ENCODE data around the gene TRIM32.

Gene TRIM32

DNA sequence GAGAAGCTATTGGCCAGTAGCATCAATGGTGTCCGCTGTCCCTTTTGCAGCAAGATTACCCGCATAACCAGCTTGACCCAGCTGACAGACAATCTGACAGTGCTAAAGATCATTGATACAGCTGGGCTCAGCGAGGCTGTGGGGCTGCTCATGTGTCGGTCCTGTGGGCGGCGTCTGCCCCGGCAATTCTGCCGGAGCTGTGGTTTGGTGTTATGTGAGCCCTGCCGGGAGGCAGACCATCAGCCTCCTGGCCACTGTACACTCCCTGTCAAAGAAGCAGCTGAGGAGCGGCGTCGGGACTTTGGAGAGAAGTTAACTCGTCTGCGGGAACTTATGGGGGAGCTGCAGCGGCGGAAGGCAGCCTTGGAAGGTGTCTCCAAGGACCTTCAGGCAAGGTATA, 10.8 kb downstream of the TRIM32 start:
- Histone ChIP-seq H3K27me3 (ENCODE audit: control insufficient read depth, insufficient read depth, low read length) (no peaks in the 10 kb centered on the region), H3K9ac (ENCODE audit: low read length) (no peak overlapping the region), H3K4me3 (ENCODE audit: low read length) (no peak overlapping the region), H3K27ac (ENCODE audit: low read length) (no peak overlapping the region), H3K4me1 (ENCODE audit: control insufficient read depth, low read depth, low read length) (no peaks in the 10 kb centered on the region), H3K9me3 (ENCODE audit: control insufficient read depth, low read depth, low read length) (no peaks in the 10 kb centered on the region), H3K36me3 (ENCODE audit: control insufficient read depth, low read depth, low read length) (peaks cover 28% of the 10 kb centered on the region)

DNA sequence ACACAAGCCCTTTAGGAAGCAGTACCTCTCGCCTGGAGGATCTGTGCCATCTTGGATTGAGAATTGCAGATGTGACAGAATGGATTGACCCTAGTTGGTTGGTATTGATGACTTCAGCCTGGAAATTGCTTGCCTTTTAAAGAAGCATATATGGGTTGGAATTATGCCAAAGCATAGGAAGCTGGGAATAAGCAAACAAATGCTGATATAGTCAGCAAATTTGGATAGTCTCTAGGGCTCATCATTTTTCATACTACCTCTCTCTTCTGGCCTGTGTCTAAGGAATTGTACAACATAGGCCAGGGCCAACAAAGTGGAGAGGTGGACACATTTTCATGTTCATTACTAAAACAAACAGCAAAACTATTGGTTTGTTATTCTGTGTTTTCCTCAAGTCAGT, 13.2 kb downstream of the TRIM32 start:
- Histone ChIP-seq H3K27me3 (ENCODE audit: control insufficient read depth, insufficient read depth, low read length) (no peaks in the 10 kb centered on the region), H3K9me3 (ENCODE audit: control insufficient read depth, low read depth, low read length) (no peaks in the 10 kb centered on the region), H3K36me3 (ENCODE audit: control insufficient read depth, low read depth, low read length) (peaks cover 28% of the 10 kb centered on the region), H3K4me1 (ENCODE audit: control insufficient read depth, low read depth, low read length) (peaks cover 7% of the 10 kb centered on the region), H3K4me3 (ENCODE audit: low read length) (no peak overlapping the region), H3K9ac (ENCODE audit: low read length) (no peak overlapping the region), H3K27ac (ENCODE audit: low read length) (no peak overlapping the region)

DNA sequence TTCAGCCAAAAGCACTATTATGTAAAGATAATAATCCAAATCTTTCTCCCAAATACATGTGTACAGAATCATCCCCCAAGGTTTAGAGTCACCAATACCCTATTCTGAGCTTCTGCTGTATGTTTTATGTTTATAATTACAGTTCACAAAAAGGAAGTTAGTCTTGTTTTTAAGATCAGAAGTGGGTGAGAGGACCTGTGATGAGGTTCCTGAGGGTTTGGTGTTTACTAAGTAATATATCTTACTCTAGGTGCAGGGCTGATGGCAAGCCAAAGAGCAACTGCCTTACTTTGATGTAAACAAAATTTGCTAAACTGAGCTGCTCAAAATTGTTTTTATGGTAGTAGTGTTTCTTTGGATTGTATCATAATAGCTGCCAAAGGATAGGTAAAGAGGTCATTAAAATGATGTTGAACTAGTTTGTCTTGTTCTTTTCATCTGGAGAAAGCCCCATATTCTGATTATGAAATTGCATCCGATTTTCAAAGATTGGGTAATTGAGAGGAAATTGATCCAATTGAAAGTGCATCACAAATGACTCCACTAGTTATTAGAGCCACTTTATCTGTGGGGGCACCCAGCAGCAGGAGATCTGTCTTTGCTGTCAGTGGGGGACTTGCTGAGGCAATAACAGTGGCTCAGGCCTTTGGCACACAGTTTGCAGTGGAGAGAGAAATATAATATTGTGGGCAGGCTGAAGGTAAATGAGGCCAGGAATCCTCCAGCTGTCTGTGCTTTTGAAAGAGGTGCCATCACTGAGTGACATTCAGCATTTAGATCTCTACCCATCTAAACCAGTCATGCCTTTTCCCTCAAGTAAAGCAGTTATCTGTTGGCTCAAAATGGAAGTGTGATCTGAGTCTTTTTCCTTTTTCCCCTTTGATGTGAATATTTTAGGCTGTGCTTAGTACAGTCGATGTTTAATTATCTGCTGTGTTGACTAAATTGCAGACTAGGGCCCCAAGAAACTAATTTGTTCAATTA, 14.1 kb downstream of the TRIM32 start:
- H3K9me3 ChIP-seq (ENCODE audit: control insufficient read depth, low read depth, low read length) = no peaks in the 10 kb centered on the region
- H3K27ac ChIP-seq (ENCODE audit: low read length) = no peak overlapping the region
- H3K4me1 ChIP-seq (ENCODE audit: control insufficient read depth, low read depth, low read length) = peaks cover 7% of the 10 kb centered on the region
- no peak overlapping the region for H3K4me3 ChIP-seq (ENCODE audit: low read length)
- peaks cover 28% of the 10 kb centered on the region for H3K36me3 ChIP-seq (ENCODE audit: control insufficient read depth, low read depth, low read length)
- no peaks in the 10 kb centered on the region for H3K27me3 ChIP-seq (ENCODE audit: control insufficient read depth, insufficient read depth, low read length)
- H3K9ac ChIP-seq (ENCODE audit: low read length) = no peak overlapping the region

DNA sequence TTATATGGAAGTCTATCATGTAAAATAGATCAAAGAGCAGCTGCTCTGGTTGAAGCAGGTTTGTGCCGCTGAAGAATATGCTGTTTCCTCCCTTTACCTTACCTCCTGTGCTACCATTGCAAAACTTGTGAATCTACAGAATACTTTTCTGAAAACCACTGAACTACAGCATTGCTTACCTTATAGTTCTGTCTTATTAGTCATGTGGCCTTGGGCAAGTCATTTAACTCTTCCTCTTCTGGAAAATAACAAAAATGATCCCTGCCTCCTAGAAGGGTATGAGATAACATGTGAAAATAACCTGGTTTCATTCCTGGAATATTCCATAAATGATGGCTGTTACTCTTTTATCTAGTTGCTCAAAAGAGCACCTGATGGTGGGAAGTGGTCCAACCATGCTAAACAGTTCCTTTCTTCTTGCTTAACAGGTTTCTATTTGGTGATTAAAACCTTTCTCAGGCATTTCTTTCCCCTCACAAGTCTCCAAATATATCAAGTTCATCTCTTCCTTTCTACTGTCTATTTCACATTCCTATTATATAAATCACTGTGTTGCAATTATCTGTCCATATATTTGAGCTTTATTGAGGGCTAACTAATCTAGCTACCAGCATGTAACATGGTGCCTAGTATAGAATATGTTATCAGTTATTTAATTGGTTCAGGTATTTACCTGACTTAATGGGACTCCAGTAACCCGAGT, 15.0 kb downstream of the TRIM32 start:
- Histone ChIP-seq H3K36me3 (ENCODE audit: control insufficient read depth, low read depth, low read length) (peaks cover 28% of the 10 kb centered on the region), H3K27ac (ENCODE audit: low read length) (no peak overlapping the region), H3K9me3 (ENCODE audit: control insufficient read depth, low read depth, low read length) (no peaks in the 10 kb centered on the region), H3K4me3 (ENCODE audit: low read length) (no peak overlapping the region), H3K4me1 (ENCODE audit: control insufficient read depth, low read depth, low read length) (peaks cover 7% of the 10 kb centered on the region), H3K9ac (ENCODE audit: low read length) (no peak overlapping the region), H3K27me3 (ENCODE audit: control insufficient read depth, insufficient read depth, low read length) (no peaks in the 10 kb centered on the region)

DNA sequence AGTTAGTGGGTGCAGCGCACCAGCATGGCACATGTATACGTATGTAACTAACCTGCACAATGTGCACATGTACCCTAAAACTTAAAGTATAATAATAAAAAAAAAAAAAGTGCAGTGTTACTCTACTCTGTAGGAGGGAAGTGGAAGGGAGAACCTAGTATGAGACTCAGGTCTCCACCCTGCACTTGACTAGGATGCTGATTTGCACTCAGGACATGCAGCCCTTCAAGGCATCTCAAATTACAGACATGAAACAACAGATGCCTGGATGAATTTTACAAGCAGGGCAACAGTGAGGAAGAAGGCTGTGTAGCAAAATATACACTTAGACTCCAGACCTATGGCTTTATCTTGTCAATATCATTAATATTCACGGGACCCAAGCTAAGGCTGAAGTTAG, 16.5 kb downstream of the TRIM32 start:
- peaks cover 7% of the 10 kb centered on the region for H3K4me1 ChIP-seq (ENCODE audit: control insufficient read depth, low read depth, low read length)
- peaks cover 18% of the 10 kb centered on the region for H3K36me3 ChIP-seq (ENCODE audit: control insufficient read depth, low read depth, low read length)
- H3K9ac ChIP-seq (ENCODE audit: low read length) = no peak overlapping the region
- H3K27ac ChIP-seq (ENCODE audit: low read length) = no peak overlapping the region
- H3K27me3 ChIP-seq (ENCODE audit: control insufficient read depth, insufficient read depth, low read length) = no peaks in the 10 kb centered on the region
- H3K9me3 ChIP-seq (ENCODE audit: control insufficient read depth, low read depth, low read length) = no peaks in the 10 kb centered on the region
- H3K4me3 ChIP-seq (ENCODE audit: low read length) = no peak overlapping the region

DNA sequence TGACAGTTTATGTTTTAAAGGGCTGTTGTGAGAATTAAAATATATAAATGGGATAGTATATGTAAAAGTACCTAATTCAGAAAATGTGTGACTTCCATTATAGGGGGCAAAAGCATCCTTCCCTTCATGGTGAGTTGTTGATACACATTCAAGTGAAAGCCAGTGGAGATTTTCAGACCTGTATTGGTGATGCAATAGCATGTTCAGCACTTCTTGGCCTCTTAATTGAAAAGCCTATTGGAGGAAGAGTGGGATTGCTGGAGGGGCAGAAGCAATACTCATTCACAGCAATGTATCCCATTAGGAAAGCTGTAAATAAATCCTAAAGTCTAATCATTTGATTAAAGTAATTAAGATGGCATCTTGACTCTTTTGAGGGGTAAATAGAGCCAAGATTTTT, 17.4 kb downstream of the TRIM32 start:
- no peak overlapping the region for H3K27ac ChIP-seq (ENCODE audit: low read length)
- H3K27me3 ChIP-seq (ENCODE audit: control insufficient read depth, insufficient read depth, low read length) = no peaks in the 10 kb centered on the region
- peaks cover 7% of the 10 kb centered on the region for H3K4me1 ChIP-seq (ENCODE audit: control insufficient read depth, low read depth, low read length)
- H3K9ac ChIP-seq (ENCODE audit: low read length) = no peak overlapping the region
- H3K9me3 ChIP-seq (ENCODE audit: control insufficient read depth, low read depth, low read length) = no peaks in the 10 kb centered on the region
- peaks cover 10% of the 10 kb centered on the region for H3K36me3 ChIP-seq (ENCODE audit: control insufficient read depth, low read depth, low read length)
- no peak overlapping the region for H3K4me3 ChIP-seq (ENCODE audit: low read length)

DNA sequence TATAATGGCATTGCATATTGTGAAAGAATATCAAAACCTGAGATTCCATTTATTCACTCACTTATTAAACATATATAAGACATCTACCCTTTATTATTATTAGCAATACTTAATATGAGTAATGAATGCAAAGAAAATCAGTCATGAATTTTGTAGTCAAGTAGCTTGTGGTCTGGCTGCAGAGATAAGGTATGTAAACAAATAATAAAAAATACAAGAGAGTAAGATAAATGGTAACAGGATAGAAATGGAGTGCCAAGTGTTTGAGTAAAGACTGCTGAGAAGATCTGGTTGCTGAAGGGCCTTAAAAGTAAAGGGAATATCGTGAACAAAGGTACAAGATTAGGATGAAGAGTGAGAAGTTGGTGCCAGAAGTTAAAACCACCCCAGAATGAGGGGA, 18.4 kb downstream of the TRIM32 start:
- Histone ChIP-seq H3K4me3 (ENCODE audit: low read length) (no peak overlapping the region), H3K36me3 (ENCODE audit: control insufficient read depth, low read depth, low read length) (peaks cover under 1% of the 10 kb centered on the region), H3K27me3 (ENCODE audit: control insufficient read depth, insufficient read depth, low read length) (no peaks in the 10 kb centered on the region), H3K9me3 (ENCODE audit: control insufficient read depth, low read depth, low read length) (no peaks in the 10 kb centered on the region), H3K9ac (ENCODE audit: low read length) (no peak overlapping the region), H3K27ac (ENCODE audit: low read length) (no peak overlapping the region), H3K4me1 (ENCODE audit: control insufficient read depth, low read depth, low read length) (peaks cover 7% of the 10 kb centered on the region)

DNA sequence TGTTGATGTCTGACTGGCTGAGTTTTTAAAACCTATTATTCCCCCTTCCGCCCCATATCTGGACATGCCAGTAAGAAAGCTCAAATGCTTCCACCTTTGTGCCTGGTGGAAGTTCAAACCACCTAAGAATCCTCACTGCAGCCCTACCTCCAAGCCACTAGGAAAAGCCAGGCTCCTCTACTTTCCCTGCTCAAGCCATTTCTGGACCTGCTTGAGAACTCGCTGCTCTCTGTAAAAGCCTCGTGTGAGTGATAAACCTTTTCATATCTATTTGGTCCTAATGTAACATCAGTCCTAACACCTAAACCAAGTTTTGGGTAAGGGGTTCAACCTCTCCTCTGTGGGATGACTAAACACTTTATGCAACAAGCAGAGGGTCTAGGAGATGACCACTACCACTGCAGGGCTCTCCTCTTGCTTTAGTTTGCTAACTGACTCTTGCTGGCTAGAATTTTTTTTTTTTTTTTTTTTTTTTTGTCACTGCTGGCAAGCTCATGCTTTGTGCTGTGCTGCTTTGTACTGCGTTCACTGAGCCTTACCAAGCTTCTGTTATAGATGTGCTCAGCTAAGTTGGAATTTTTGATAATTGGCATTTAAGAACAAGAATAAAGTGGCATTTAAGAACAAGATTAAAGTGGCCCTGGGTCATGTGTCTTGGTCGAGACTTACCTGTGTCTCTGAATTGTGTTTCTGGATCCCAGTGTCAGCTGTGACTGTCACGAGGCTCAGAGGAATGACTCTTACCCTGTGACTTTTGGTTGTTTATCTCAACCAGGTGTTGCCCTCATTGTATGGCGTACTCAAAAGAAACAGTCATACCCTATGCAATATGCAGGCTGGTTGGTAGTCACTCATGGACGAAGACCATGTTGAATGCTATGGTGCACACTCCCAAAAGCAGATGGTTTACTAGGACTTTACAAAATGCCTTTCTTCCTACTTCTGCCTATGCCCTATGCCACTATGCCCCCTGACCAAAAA, 19.5 kb downstream of the TRIM32 start:
- Histone ChIP-seq H3K4me3 (ENCODE audit: low read length) (no peak overlapping the region), H3K9ac (ENCODE audit: low read length) (no peak overlapping the region), H3K27me3 (ENCODE audit: control insufficient read depth, insufficient read depth, low read length) (no peaks in the 10 kb centered on the region), H3K27ac (ENCODE audit: low read length) (no peak overlapping the region), H3K9me3 (ENCODE audit: control insufficient read depth, low read depth, low read length) (no peaks in the 10 kb centered on the region), H3K36me3 (ENCODE audit: control insufficient read depth, low read depth, low read length) (no peaks in the 10 kb centered on the region), H3K4me1 (ENCODE audit: control insufficient read depth, low read depth, low read length) (peaks cover 7% of the 10 kb centered on the region)

DNA sequence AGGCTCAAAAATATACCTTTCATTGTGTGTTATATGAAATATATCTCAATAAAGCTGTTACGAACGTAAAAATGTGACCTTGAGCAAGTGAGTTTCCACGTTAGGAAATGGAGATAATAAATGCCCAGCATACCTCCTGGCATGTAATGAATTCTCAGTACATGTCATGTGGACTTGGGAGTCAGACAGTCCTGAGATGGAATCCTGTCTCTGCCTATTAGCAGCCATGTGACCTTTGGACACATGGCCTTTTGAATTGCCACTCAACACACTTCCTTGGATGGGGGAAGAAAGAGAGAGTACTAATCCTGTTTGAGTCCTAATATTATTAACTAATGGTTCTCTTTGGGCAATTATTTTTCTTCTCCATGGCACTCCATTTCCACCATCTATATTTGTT, 25.7 kb downstream of the TRIM32 start:
- no peaks in the 10 kb centered on the region for H3K36me3 ChIP-seq (ENCODE audit: control insufficient read depth, low read depth, low read length)
- no peaks in the 10 kb centered on the region for H3K27me3 ChIP-seq (ENCODE audit: control insufficient read depth, insufficient read depth, low read length)
- H3K4me3 ChIP-seq (ENCODE audit: low read length) = no peak overlapping the region
- no peaks in the 10 kb centered on the region for H3K9me3 ChIP-seq (ENCODE audit: control insufficient read depth, low read depth, low read length)
- peaks cover 12% of the 10 kb centered on the region for H3K4me1 ChIP-seq (ENCODE audit: control insufficient read depth, low read depth, low read length)
- H3K9ac ChIP-seq (ENCODE audit: low read length) = no peak overlapping the region
- no peak overlapping the region for H3K27ac ChIP-seq (ENCODE audit: low read length)

DNA sequence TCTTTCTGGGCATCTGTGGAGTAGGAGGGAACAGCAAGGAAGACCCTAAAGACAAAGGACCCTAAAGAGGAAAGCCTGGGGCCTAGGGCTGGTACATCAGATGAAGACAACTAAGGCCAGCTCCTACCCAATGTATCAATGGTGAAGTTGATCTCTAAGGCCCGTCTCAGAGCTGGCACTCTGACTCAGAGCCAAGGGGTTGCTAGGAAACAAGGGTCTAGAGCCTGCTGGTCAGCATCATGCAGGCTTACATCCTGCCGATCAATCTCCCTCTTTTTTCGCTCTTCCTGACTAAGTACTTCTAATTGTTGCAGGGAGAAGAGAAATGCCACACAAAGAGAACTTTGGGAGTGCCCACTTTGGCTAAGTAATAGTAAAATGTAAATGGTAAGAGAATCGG, 26.2 kb downstream of the TRIM32 start:
- no peak overlapping the region for H3K9ac ChIP-seq (ENCODE audit: low read length)
- H3K36me3 ChIP-seq (ENCODE audit: control insufficient read depth, low read depth, low read length) = no peaks in the 10 kb centered on the region
- H3K27ac ChIP-seq (ENCODE audit: low read length) = no peak overlapping the region
- H3K4me1 ChIP-seq (ENCODE audit: control insufficient read depth, low read depth, low read length) = peaks cover 12% of the 10 kb centered on the region
- H3K4me3 ChIP-seq (ENCODE audit: low read length) = no peak overlapping the region
- H3K9me3 ChIP-seq (ENCODE audit: control insufficient read depth, low read depth, low read length) = no peaks in the 10 kb centered on the region
- H3K27me3 ChIP-seq (ENCODE audit: control insufficient read depth, insufficient read depth, low read length) = no peaks in the 10 kb centered on the region

DNA sequence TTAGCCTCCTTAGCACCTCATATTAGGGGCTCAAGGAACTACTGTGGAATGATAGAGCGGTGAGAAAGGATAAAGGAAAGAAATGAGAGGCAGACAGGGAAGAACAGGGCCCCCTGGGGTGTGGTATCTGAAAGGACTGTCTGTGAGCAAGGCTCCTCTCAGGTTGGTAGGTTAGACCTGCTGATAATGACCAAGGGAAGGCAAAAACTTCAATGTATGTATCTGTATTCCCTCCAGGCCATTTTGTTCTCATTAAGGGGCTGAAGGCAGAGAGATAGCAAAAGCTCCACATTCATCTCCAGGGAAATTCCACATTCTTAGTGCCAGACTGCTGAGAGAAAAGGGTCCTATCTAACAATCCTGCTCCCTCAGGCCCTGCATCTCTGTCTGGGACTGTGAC, 28.6 kb downstream of the TRIM32 start:
- H3K4me1 ChIP-seq (ENCODE audit: control insufficient read depth, low read depth, low read length) = peaks cover 12% of the 10 kb centered on the region
- H3K9me3 ChIP-seq (ENCODE audit: control insufficient read depth, low read depth, low read length) = no peaks in the 10 kb centered on the region
- H3K27me3 ChIP-seq (ENCODE audit: control insufficient read depth, insufficient read depth, low read length) = no peaks in the 10 kb centered on the region
- H3K4me3 ChIP-seq (ENCODE audit: low read length) = no peak overlapping the region
- no peak overlapping the region for H3K9ac ChIP-seq (ENCODE audit: low read length)
- no peaks in the 10 kb centered on the region for H3K36me3 ChIP-seq (ENCODE audit: control insufficient read depth, low read depth, low read length)
- H3K27ac ChIP-seq (ENCODE audit: low read length) = no peak overlapping the region

All from iPS-18a (cell line).